H1 (cell line): ENCODE measurements around the gene RAB30. TPM values are rescaled to one million over a fixed set of nuclear protein-coding genes. Genes with fewer than 3 reads are reported as not detected.

ENCODE experiments used
- CTCF ChIA-PET: fragments of 300-600 bp; sonication (Branson Sonifier 250); formaldehyde crosslinking; loops from one replicate; lab custom pipeline; 2021; ENCODE audit not compliant: partially characterized antibody; lab: Charles Lee
- POLR2A ChIA-PET: fragments of 300-600 bp; sonication (Branson Sonifier 250); formaldehyde crosslinking; loops from one replicate; lab custom pipeline; 2021; ENCODE audit warnings: inconsistent platforms; ENCODE audit not compliant: partially characterized antibody; lab: Charles Lee
- DNase-seq, 2 experiments: peaks; one replicate each; pipeline versions ENCODE4 v3.0.0 to v3.0.0-alpha.2; 2010 to 2022; ENCODE audit warnings: low spot score in 2 of 2, low read depth in 1 of 2, mixed read lengths in 1 of 2
- FAIRE-seq: peaks from 2 replicates; lab custom pipeline; 2011; peaks lifted over from hg19 to GRCh38; lab: Jason Lieb, UNC
- H2AFZ ChIP-seq: 2 replicates; pipeline ENCODE4 v1.8.1; 2012; ENCODE audit warnings: low read length, inconsistent platforms
- H2AK5ac ChIP-seq: 2 replicates; pipeline ENCODE4 v1.6.1; 2013; ENCODE audit warnings: low read depth, low read length
- H2BK120ac ChIP-seq: replicated peaks from 2 replicates; pipeline ENCODE3; 2013; ENCODE audit warnings: low read depth, low read length, inconsistent platforms
- H2BK12ac ChIP-seq: 2 replicates; pipeline ENCODE4 v1.6.1; 2013; ENCODE audit warnings: low read depth, low read length
- H2BK15ac ChIP-seq: 2 replicates; pipeline ENCODE4 v1.6.1; 2013; ENCODE audit warnings: low read length
- H2BK20ac ChIP-seq: 2 replicates; pipeline ENCODE4 v1.6.1; 2013; ENCODE audit warnings: low read length
- H2BK5ac ChIP-seq: 2 replicates; pipeline ENCODE4 v1.6.1; 2013; ENCODE audit warnings: low read depth, low read length
- H3K14ac ChIP-seq: 2 replicates; pipeline ENCODE4 v1.6.1; 2013; ENCODE audit warnings: inconsistent platforms; ENCODE audit not compliant: insufficient read length
- H3K18ac ChIP-seq: 2 replicates; pipeline ENCODE4 v1.6.1; 2013; ENCODE audit warnings: low read length; ENCODE audit errors: extremely low read depth
- H3K23ac ChIP-seq: 2 replicates; pipeline ENCODE4 v1.6.1; 2013; ENCODE audit warnings: inconsistent platforms; ENCODE audit not compliant: insufficient read length
- H3K23me2 ChIP-seq: 2 replicates; pipeline ENCODE4 v1.6.1; 2013; ENCODE audit warnings: low read depth, low read length
- H3K27ac ChIP-seq: 2 replicates; pipeline ENCODE4 v1.6.1; 2011; ENCODE audit warnings: low read depth, low read length, inconsistent platforms
- H3K27me3 ChIP-seq, 4 experiments: replicated peaks in 1 of 4; 1 replicate in 1 of 4; 2 replicates in 3 of 4; pipeline versions ENCODE4 v1.6.1 to v1.8.1; 2011 to 2013; ENCODE audit warnings: low read length in 3 of 4, mild to moderate bottlenecking in 3 of 4, inconsistent platforms in 2 of 4, mixed read lengths in 2 of 4, moderate library complexity in 1 of 4; ENCODE audit not compliant: control insufficient read depth in 3 of 4, insufficient read depth in 3 of 4; ENCODE audit errors: extremely low read depth in 1 of 4
- H3K36me3 ChIP-seq, 4 experiments: 2 replicates each; pipeline versions ENCODE4 v1.6.1 to v1.8.1; 2011 to 2013; ENCODE audit warnings: mild to moderate bottlenecking in 4 of 4, low read length in 3 of 4, moderate library complexity in 2 of 4, control low read depth in 1 of 4, inconsistent platforms in 1 of 4; ENCODE audit not compliant: insufficient read depth in 4 of 4, control insufficient read depth in 2 of 4
- H3K4ac ChIP-seq: replicated peaks from 2 replicates; pipeline ENCODE3; 2013; ENCODE audit warnings: low read length, low read depth, mixed read lengths, inconsistent platforms; ENCODE audit not compliant: insufficient read length
- H3K4me1 ChIP-seq, 4 experiments: replicated peaks in 1 of 4; 1 replicate in 1 of 4; 2 replicates in 3 of 4; pipeline versions ENCODE4 v1.6.1 to v1.8.1; 2011 to 2013; ENCODE audit warnings: low read length in 3 of 4, inconsistent platforms in 2 of 4, mixed read lengths in 1 of 4; ENCODE audit not compliant: insufficient read depth in 4 of 4, control insufficient read depth in 3 of 4
- H3K4me2 ChIP-seq, 2 experiments: 2 replicates each; pipeline versions ENCODE4 v1.6.1 to v1.8.1; 2011 to 2013; ENCODE audit warnings: low read depth in 2 of 2, low read length in 2 of 2, control low read depth in 1 of 2, inconsistent platforms in 1 of 2, mild to moderate bottlenecking in 1 of 2; ENCODE audit not compliant: insufficient read depth in 1 of 2
- H3K4me3 ChIP-seq, 4 experiments: fragments of 200-600, 300-600 bp in 1 of 4; sonication (generic), shearing (Covaris generic), sonication (Bioruptor Twin) in 1 of 4; 2 replicates each; pipeline versions ENCODE4 v1.5.1 to v1.8.1; 2011 to 2016; ENCODE audit warnings: low read length in 4 of 4, low read depth in 3 of 4, control low read depth in 2 of 4, inconsistent platforms in 2 of 4, mild to moderate bottlenecking in 2 of 4, mixed read lengths in 1 of 4, moderate library complexity in 1 of 4; ENCODE audit not compliant: insufficient read depth in 2 of 4; ENCODE audit errors: extremely low read depth in 1 of 4
- H3K56ac ChIP-seq: replicated peaks from 2 replicates; pipeline ENCODE3; 2013; ENCODE audit warnings: low read depth, mild to moderate bottlenecking, mixed read lengths, low read length, inconsistent platforms; ENCODE audit not compliant: insufficient read length
- H3K79me1 ChIP-seq: 2 replicates; pipeline ENCODE4 v1.6.1; 2013; ENCODE audit warnings: low read depth, low read length, control low read depth
- H3K79me2 ChIP-seq, 2 experiments: 2 replicates each; pipeline versions ENCODE4 v1.6.1 to v1.8.1; 2012 to 2013; ENCODE audit warnings: low read length in 2 of 2, mild to moderate bottlenecking in 2 of 2, inconsistent platforms in 1 of 2; ENCODE audit not compliant: insufficient read depth in 2 of 2, control insufficient read depth in 1 of 2
- H3K9ac ChIP-seq, 4 experiments: replicated peaks in 1 of 4; 1 replicate in 1 of 4; 2 replicates in 3 of 4; pipeline versions ENCODE4 v1.6.1 to v1.8.1; 2011 to 2013; ENCODE audit warnings: low read depth in 3 of 4, low read length in 3 of 4, control low read depth in 2 of 4, mild to moderate bottlenecking in 2 of 4, moderate library complexity in 2 of 4, inconsistent platforms in 1 of 4; ENCODE audit errors: extremely low read depth in 1 of 4
- H3K9me3 ChIP-seq, 2 experiments: 2 replicates each; pipeline versions ENCODE4 v1.6.1 to v1.8.1; 2012 to 2013; ENCODE audit warnings: mild to moderate bottlenecking in 2 of 2, moderate library complexity in 2 of 2, control low read depth in 1 of 2, inconsistent platforms in 1 of 2, low read depth in 1 of 2, low read length in 1 of 2, mixed read lengths in 1 of 2; ENCODE audit not compliant: insufficient read depth in 2 of 2
- H4K20me1 ChIP-seq, 2 experiments: replicated peaks in 1 of 2; 2 replicates each; pipeline versions ENCODE3 to v1.8.1; 2011 to 2013; ENCODE audit warnings: inconsistent platforms in 2 of 2, low read length in 2 of 2, mild to moderate bottlenecking in 1 of 2; ENCODE audit not compliant: insufficient read depth in 2 of 2, control insufficient read depth in 1 of 2
- H4K5ac ChIP-seq: 2 replicates; pipeline ENCODE4 v1.6.1; 2013; ENCODE audit warnings: low read length, low read depth, mixed read lengths, inconsistent platforms; ENCODE audit not compliant: insufficient read length
- H4K8ac ChIP-seq: 2 replicates; pipeline ENCODE4 v1.8.0; 2013; ENCODE audit warnings: mild to moderate bottlenecking, moderate library complexity, low read length, inconsistent platforms; ENCODE audit not compliant: insufficient read depth; ENCODE audit errors: extremely low read depth
- H4K91ac ChIP-seq: replicated peaks from 2 replicates; pipeline ENCODE3; 2013; ENCODE audit warnings: low read length, mixed read lengths, inconsistent platforms; ENCODE audit not compliant: insufficient read length
- CHD1 ChIP-seq: IDR thresholded peaks from 2 replicates; pipeline ENCODE4 v1.6.1; 2012; ENCODE audit warnings: low read depth, low read length, improper control_type of control experiment
- WGBS, 2 experiments: shearing (Covaris generic) in 1 of 2; methylation state at CpG; one replicate each; pipeline versions ENCODE4 v1.1.6 to v1.1.7; 2013 to 2015; ENCODE audit warnings: low lambda C conversion rate in 2 of 2, mixed read lengths in 2 of 2, inconsistent platforms in 1 of 2, low coverage in 1 of 2, missing lambda C conversion rate in 1 of 2; ENCODE audit not compliant: insufficient replicate concordance in 2 of 2, insufficient coverage in 1 of 2, insufficient read length in 1 of 2; ENCODE audit errors: extremely low coverage in 1 of 2, missing lambda C conversion rate in 1 of 2; 5-methylcytosine and 5-hydroxymethylcytosine counted together
- polyA plus RNA-seq, 7 experiments: library from polyadenylated mRNA; depleted of rRNA in 3 of 7; stranded (reverse) in 5 of 7; unstranded in 2 of 7; fragments of >200 nt in 5 of 7; fragments of 200-250 nt in 2 of 7; gene quantifications; 1 replicate in 5 of 7; 2 replicates in 1 of 7; 4 replicates in 1 of 7; pipeline versions ENCODE4 v1.2.1 to v1.2.3, GENCODE V29; 2011 to 2013; ENCODE audit warnings: missing spikeins in 2 of 7, mixed read lengths in 2 of 7
- total RNA-seq: library from RNA; stranded (reverse); fragmentation: NEBNext Ultra II Directional; extraction: Animal tissue kit (Norgen Biotek cat#: 25700); gene quantifications from 2 replicates; pipeline ENCODE4 v1.2.1, GENCODE V29; 2021

Gene RAB30
- total and polyA plus RNA-seq, 2 of the 8 experiments (the other 6 are each of a cell fraction or from before 2014, with no cell fraction given) = 1.6 to 11.7 TPM

GRCh38 chr11:82981852-82982251, 89.8 kb downstream of the RAB30 start:
- Histone ChIP-seq H4K91ac (no peak overlapping the region), H3K14ac (no peak overlapping the region), H2AFZ (no peak overlapping the region), H2BK12ac (no peak overlapping the region), H3K79me2 (no peaks in the 10 kb centered on the region), H3K79me1 (no peaks in the 10 kb centered on the region), H3K23ac (no peak overlapping the region), H3K4me2 (no peak overlapping the region), H3K27ac (no peak overlapping the region), H3K56ac (no peak overlapping the region), H3K4me1 (no peaks in the 10 kb centered on the region; a peak in 1 of 7 replicates), H3K4me3 (no peak overlapping the region), H4K8ac (no peak overlapping the region), H2BK15ac (no peak overlapping the region), H3K36me3 (no peaks in the 10 kb centered on the region), H3K9me3 (no peaks in the 10 kb centered on the region), H3K4ac (no peak overlapping the region), H3K18ac (no peak overlapping the region), H2AK5ac (no peak overlapping the region), H3K27me3 (no peaks in the 10 kb centered on the region), H3K9ac (no peak overlapping the region), H4K5ac (no peak overlapping the region), H3K23me2 (no peaks in the 10 kb centered on the region), H2BK5ac (no peak overlapping the region), H2BK120ac (no peak overlapping the region), H4K20me1 (no peaks in the 10 kb centered on the region), H2BK20ac (no peak overlapping the region)
- WGBS, 2 experiments = 86% methylated on average over 6 of the region's 6 CpGs; no CpG with 5 or more reads in 1 of the 2 experiments
- no peak for TF ChIP-seq CHD1
- FAIRE-seq (no peak), DNase-seq (no peak)
- ChIA-PET CTCF (no interaction called here), POLR2A (no interaction called here)
